Measurements from ENCODE around the gene TSSC4. TPM values are rescaled to one million over a fixed set of nuclear protein-coding genes. Genes with fewer than 3 reads are reported as not detected.

Gene TSSC4
- total and polyA plus RNA-seq, 2 of the 13 experiments (the other 11 are each of a cell fraction or from before 2014, with no cell fraction given), result 16.2 to 58.6 TPM

DNA sequence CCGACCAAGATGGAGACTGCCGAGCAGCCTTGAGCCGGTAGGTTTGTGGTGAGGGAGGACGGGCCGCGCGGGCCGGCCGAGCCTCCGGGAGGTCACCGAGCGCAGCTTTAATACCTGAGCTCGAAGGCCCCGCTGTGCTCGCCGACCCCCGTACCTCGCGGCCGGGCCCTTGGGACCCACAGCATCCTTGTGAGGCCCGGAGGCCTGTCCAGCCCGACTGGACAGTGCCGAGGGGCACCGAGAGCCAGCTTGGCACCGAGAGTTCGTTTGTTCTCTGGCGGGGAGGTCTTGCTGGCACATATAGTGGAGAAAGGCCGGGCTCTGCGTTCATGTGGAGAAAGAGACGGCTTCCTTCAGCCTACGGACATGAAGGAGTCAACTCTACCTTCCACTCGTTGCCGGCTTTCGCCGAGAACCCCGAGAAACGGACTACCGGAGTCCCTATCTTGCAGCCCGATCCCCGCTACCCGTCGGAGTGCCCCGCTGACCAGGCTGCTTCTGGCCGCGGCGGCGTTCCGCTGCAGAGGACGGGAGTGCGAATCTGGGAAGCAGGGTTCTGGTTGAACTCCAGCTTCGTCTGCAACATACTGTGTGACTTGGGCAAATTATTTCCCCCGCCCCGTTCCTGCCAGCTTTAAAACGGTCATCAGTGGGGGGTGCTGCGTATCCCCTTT, 349 bp downstream of the TSSC4 start (continued):
- TF ChIP-seq TEAD2 (CRISPR knock-in tag; IDR thresholded peaks at IDR 0.05) (no peak), ZNF138 (CRISPR knock-in tag; IDR thresholded peaks at IDR 0.05; ENCODE audit: low read depth) (0 out of 2 replicates have a peak, but pooled peaks have one; percentile 30), ZNF337 (CRISPR knock-in tag; IDR thresholded peaks at IDR 0.05; ENCODE audit: borderline replicate concordance, low read depth) (no peak), ZFY (CRISPR knock-in tag; IDR thresholded peaks at IDR 0.05) (peak; percentile 95), TBP (CRISPR knock-in tag; IDR thresholded peaks at IDR 0.05) (no peak), ZNF292 (CRISPR knock-in tag; IDR thresholded peaks at IDR 0.05; ENCODE audit: borderline replicate concordance, low read depth) (no peak)
- TF ChIP-seq, protein P1, sequence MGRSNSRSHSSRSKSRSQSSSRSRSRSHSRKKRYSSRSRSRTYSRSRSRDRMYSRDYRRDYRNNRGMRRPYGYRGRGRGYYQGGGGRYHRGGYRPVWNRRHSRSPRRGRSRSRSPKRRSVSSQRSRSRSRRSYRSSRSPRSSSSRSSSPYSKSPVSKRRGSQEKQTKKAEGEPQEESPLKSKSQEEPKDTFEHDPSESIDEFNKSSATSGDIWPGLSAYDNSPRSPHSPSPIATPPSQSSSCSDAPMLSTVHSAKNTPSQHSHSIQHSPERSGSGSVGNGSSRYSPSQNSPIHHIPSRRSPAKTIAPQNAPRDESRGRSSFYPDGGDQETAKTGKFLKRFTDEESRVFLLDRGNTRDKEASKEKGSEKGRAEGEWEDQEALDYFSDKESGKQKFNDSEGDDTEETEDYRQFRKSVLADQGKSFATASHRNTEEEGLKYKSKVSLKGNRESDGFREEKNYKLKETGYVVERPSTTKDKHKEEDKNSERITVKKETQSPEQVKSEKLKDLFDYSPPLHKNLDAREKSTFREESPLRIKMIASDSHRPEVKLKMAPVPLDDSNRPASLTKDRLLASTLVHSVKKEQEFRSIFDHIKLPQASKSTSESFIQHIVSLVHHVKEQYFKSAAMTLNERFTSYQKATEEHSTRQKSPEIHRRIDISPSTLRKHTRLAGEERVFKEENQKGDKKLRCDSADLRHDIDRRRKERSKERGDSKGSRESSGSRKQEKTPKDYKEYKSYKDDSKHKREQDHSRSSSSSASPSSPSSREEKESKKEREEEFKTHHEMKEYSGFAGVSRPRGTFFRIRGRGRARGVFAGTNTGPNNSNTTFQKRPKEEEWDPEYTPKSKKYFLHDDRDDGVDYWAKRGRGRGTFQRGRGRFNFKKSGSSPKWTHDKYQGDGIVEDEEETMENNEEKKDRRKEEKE (IDR thresholded peaks at IDR 0.05), result no peak
- TF ChIP-seq, protein P2, sequence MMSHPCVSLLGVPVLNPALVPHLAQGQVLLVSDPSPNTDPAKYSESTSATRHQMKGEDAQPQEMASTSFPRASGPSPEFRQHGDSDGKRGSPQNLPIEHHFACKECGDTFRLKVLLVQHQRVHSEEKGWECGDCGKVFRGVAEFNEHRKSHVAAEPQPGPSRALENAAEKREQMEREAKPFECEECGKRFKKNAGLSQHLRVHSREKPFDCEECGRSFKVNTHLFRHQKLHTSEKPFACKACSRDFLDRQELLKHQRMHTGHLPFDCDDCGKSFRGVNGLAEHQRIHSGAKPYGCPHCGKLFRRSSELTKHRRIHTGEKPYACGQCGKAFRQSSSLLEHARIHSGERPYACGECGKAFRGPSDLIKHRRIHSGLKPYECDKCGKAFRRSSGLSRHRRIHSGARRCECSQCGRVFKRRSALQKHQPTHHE (CRISPR knock-in tag; IDR thresholded peaks at IDR 0.05; ENCODE audit: borderline replicate concordance), result 0 out of 2 replicates have a peak, but pooled peaks have one; percentile 7

Data from HepG2 (cell line).